T-helper 1 cell treated with Interleukin-12 subunit alpha and Interleukin-12 subunit beta and Interleukin-4 antibody, amounts not matched to agents 30 μg/mL and 1 μg/mL, for 36 hours (primary cell): ENCODE measurements around the gene FFAR3.

Experiments used
- H3K27ac Mint-ChIP-seq: one replicate; pipeline ENCODE4 v1.8.0; 2021; ENCODE audit warnings: mild to moderate bottlenecking, mixed read lengths
- H3K27me3 Mint-ChIP-seq: one replicate; pipeline ENCODE4 v1.8.0; 2021; ENCODE audit warnings: low read depth, mixed read lengths
- H3K36me3 Mint-ChIP-seq: one replicate; pipeline ENCODE4 v1.8.0; 2021; ENCODE audit warnings: low read depth, mixed read lengths
- H3K4me1 Mint-ChIP-seq: one replicate; pipeline ENCODE4 v1.8.0; 2021; ENCODE audit warnings: low read depth, mixed read lengths
- H3K4me3 Mint-ChIP-seq: one replicate; pipeline ENCODE4 v1.8.0; 2021; ENCODE audit warnings: mild to moderate bottlenecking, moderate library complexity, mixed read lengths
- H3K9me3 Mint-ChIP-seq: one replicate; pipeline ENCODE4 v1.8.0; 2021; ENCODE audit warnings: mixed read lengths

FFAR3 gene

DNA sequence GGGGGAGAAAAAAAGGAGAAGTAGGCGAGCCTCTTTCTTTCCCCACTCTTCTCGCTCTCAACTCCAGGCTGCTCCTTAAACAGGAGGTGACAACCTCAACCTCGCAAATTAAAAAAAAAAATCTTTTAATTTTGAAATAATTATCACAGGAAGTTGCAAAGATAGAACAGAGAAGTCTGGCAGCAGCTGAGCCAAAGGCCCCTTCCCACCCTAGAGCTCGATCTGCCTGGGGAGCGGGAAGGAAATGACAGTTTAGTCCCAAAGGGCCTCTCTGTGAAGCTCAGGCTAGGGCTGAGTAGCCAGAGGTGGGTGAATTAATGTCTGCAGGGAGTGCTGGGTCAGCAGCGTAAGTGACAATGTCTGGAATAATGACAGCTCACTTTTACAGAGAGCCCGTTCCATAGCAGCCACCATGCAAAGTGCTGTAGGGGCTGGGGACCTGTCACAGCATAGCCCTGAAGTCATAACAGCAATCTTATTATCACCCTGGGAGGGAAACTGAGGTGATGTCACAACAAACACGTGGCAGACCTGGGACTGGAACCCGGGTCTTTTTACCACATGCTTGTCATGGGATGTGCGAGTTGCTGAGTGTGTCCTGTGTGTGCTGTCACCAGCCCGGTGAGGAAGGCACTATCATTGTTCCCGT, 38.1 kb upstream of the FFAR3 start:
- no peak overlapping the region for H3K27ac Mint-ChIP-seq
- peaks cover 6% of the 10 kb centered on the region for H3K4me1 Mint-ChIP-seq
- H3K9me3 Mint-ChIP-seq: peaks cover 4% of the 10 kb centered on the region
- H3K36me3 Mint-ChIP-seq: no peaks in the 10 kb centered on the region
- no peak overlapping the region for H3K4me3 Mint-ChIP-seq
- H3K27me3 Mint-ChIP-seq: peaks cover 9% of the 10 kb centered on the region

DNA sequence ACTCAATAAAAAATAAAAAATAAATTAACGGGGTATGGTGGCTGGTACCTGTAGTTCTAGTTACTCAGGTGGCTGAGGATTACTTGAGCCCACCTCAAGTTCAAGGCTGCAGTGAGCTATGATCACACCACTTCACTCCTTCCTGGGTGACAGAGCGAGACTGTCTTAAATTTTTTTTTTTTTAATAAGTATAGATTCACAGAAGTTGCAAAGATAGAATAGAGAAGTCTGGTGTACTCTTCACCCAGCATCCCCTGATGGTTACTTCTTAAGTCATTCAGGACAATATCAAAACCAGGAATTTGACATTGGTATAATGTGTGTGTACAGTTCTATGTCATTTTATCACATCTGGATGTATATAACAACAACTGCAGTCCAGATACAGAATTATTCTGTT, 37.0 kb upstream of the FFAR3 start:
- H3K27me3 Mint-ChIP-seq: peaks cover 15% of the 10 kb centered on the region
- H3K9me3 Mint-ChIP-seq: peaks cover 4% of the 10 kb centered on the region
- no peak overlapping the region for H3K4me3 Mint-ChIP-seq
- no peaks in the 10 kb centered on the region for H3K36me3 Mint-ChIP-seq
- H3K27ac Mint-ChIP-seq: no peak overlapping the region
- H3K4me1 Mint-ChIP-seq: peaks cover 6% of the 10 kb centered on the region

DNA sequence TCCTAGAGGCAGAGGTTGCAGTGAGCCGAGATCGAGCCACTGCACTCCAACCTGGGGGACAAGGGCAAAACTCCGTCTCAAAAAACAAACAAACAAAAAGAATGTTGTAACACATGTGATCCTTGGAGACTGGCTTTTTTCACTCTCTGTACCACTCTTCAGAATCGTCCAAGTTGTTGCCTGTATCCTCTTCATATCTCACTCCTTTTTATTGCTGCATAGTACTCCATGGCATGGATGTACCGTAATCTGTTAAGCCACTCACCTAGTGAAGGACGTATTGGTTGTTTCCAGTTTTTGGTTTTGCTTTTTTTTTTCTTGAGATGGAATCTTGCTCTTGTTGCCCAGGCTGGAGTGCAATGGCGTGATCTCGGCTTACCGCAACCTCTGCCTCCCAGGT, 36.2 kb upstream of the FFAR3 start:
- peaks cover 4% of the 10 kb centered on the region for H3K9me3 Mint-ChIP-seq
- H3K4me3 Mint-ChIP-seq: no peak overlapping the region
- H3K4me1 Mint-ChIP-seq: peaks cover 6% of the 10 kb centered on the region
- H3K36me3 Mint-ChIP-seq: no peaks in the 10 kb centered on the region
- no peak overlapping the region for H3K27ac Mint-ChIP-seq
- H3K27me3 Mint-ChIP-seq: peaks cover 15% of the 10 kb centered on the region

DNA sequence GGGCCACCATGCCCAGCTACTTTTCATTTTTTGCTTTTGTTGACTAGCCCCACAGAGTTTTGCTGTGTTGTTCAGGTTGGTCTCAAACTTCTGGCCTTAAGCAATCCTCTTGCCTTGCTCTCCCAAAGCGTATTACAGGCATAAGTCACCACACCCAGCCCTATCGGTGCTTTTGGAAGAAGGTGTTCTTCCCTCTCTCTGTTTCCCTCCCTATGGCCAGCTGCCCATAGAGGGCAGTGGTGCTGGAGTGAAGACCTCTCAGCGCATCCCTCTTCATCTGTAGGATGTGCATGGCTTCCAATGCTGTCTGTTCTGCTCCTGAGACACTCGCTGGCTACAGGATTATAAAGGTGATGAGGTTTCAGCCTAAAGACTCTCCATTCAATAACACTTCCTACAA, 30.6 kb upstream of the FFAR3 start:
- peaks cover 10% of the 10 kb centered on the region for H3K4me1 Mint-ChIP-seq
- no peaks in the 10 kb centered on the region for H3K9me3 Mint-ChIP-seq
- no peaks in the 10 kb centered on the region for H3K36me3 Mint-ChIP-seq
- peaks cover 15% of the 10 kb centered on the region for H3K27me3 Mint-ChIP-seq
- no peak overlapping the region for H3K4me3 Mint-ChIP-seq
- H3K27ac Mint-ChIP-seq: no peak overlapping the region

DNA sequence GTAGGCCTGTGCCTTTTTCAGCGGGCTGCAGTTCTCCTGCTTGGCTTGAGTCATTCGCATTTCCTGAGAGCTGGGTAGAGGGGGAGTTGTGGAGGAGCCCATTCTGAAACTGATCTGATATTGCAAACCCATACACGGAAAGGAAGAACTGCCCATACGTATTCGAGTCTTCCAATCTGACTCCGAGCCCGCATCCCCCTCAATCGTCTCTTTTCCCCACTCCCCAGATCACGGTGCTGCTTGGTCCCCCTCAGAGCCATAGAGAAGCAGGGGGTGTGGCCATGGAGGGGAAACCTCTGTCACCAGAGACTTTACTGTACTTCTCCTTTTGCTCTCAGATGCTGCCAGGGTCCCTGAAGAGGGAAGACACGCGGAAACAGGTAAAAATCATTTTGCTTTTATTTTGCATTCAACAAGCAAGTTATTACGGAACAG, 29.4 kb upstream of the FFAR3 start, which contains the start of gene CD22:
TSS of gene CD22 (plus strand) at position 337 of the 435 bp plus-strand sequence. CDS start 2,854 bp downstream, outside the sequence.
- Mint-ChIP-seq H3K4me1 (peaks cover 17% of the 10 kb centered on the region), H3K4me3 (peak within 1 kb of the TSS; percentile 15), H3K36me3 (no peaks in the 10 kb centered on the region), H3K9me3 (no peaks in the 10 kb centered on the region), H3K27ac (no peak within 1 kb of the TSS), H3K27me3 (peaks cover 15% of the 10 kb centered on the region)

DNA sequence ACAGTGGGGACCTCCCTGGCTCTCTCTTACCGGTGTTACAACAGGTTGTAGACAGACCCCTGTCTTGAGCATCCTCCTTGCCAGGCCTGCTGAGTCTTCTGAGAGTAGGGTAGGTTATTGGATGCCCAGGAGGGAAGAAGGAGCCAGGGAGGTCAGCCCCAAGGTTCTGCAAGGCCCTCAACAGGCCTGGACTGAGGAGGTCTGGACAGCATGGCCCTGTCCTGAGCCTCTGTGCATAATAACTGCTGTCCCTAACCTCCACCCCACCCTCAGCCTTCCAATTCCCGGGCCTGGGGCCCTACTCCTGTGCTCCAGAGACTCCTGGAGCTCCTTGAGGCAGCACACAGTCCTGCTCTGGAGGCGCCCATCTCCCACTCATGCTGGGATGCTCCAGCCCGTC, 28.9 kb upstream of the FFAR3 start:
- H3K4me1 Mint-ChIP-seq: peaks cover 17% of the 10 kb centered on the region
- no peaks in the 10 kb centered on the region for H3K9me3 Mint-ChIP-seq
- H3K36me3 Mint-ChIP-seq: no peaks in the 10 kb centered on the region
- H3K27me3 Mint-ChIP-seq: peaks cover 15% of the 10 kb centered on the region
- H3K4me3 Mint-ChIP-seq: no peak overlapping the region
- no peak overlapping the region for H3K27ac Mint-ChIP-seq

DNA sequence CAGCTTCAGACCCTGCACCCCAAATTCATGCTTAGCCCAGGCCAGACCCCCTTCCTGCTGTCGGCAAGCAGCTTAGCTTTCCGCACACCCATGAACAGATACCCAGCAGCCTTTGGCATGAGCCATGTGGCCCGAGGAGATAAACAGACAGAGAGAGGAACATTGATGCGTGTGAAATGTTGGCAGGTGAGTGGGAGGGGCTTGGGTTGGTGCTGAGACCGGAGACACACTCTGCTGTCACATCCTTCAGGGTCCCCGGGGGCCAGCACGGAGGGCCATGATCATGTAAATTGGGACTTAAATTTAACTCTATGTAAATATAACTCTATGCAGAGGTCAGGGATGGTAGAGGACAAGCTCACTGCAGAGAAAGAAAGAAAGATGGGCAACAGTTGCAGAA, 27.8 kb upstream of the FFAR3 start:
- peaks cover 19% of the 10 kb centered on the region for H3K4me1 Mint-ChIP-seq
- H3K36me3 Mint-ChIP-seq: no peaks in the 10 kb centered on the region
- peaks cover 8% of the 10 kb centered on the region for H3K27me3 Mint-ChIP-seq
- no peak overlapping the region for H3K4me3 Mint-ChIP-seq
- H3K9me3 Mint-ChIP-seq: no peaks in the 10 kb centered on the region
- no peak overlapping the region for H3K27ac Mint-ChIP-seq

DNA sequence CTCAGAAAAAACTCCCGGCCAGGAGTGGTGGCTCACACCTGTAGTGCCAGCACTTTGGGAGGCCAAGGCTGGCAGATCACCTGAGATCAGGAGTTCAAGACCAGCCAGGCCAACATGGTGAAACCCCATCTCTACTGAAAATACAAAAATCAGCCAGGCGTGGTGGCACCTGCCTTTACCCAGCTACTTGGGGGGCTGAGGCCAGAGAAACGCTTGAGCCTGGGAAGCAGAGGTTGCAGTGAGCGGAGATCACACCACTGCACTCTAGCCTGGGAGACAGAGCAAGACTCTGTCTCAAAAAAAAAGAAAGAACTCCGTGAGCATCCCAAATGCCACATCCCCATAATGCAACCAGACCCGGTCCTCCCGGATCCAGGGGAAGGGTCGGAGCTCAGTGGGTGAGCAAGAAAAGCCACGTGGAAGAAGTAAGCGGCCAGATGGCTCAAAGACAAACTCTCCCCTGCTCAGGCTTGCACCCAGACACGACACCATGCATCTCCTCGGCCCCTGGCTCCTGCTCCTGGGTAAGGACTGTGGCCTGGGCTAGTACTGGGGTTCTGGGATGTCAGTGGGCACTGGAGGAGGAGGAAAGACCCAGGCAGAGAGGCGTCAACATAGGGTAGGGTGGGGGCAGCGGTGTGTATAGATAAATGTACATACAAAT, 26.6 kb upstream of the FFAR3 start:
- Mint-ChIP-seq H3K4me1 (peaks cover 19% of the 10 kb centered on the region), H3K4me3 (no peak overlapping the region), H3K9me3 (no peaks in the 10 kb centered on the region), H3K36me3 (no peaks in the 10 kb centered on the region), H3K27ac (no peak overlapping the region), H3K27me3 (peaks cover 3% of the 10 kb centered on the region)

DNA sequence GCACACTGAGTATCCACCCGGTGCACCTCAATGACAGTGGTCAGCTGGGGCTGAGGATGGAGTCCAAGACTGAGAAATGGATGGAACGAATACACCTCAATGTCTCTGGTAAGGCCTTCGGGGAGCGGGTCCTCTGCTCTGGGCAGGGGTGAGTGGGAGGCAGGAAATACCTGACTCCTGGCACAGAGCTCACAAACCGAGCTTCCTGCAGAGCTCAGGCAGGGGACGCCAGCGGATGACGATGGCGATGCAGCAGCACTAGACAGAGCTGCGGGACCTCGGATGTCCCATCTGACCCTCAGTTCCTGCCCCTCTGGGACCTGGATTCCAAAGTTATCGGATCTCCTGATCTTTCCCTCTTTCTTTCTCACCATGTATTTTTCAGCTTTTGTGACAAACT, 25.4 kb upstream of the FFAR3 start:
- H3K27me3 Mint-ChIP-seq: peaks cover under 1% of the 10 kb centered on the region
- H3K36me3 Mint-ChIP-seq: no peaks in the 10 kb centered on the region
- no peaks in the 10 kb centered on the region for H3K9me3 Mint-ChIP-seq
- H3K4me1 Mint-ChIP-seq: peaks cover 19% of the 10 kb centered on the region
- H3K4me3 Mint-ChIP-seq: no peak overlapping the region
- H3K27ac Mint-ChIP-seq: peak overlapping the region; percentile 7

DNA sequence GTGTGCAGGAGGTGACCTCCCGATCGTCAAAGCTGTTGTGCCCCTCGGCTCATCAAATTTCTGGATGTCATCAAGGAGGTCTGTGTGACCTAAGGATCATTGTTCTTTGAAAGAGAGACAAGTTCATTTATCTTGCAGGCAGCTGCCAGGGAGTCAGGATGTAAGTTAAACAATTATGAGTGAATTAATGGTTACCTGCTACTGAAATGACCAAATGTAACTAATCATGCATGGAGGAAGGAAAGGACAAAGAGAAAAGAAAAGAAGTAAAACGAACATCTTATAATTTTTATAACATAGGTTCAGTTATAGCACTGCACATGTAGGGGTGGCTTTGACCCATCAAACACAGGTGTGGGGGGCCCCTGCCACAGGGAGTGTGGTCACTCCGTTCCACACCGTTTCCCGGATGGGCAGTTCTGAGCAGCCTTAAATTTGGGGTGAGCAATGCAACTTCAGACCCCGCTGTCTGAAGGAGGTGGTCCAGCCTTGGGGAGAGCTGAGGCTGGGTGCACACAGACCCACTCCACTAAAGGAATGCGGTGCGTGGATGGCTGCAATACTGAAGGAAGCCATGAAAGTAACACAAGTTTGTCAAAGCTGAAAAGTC, 24.0 kb upstream of the FFAR3 start:
- no peaks in the 10 kb centered on the region for H3K27me3 Mint-ChIP-seq
- no peak overlapping the region for H3K4me3 Mint-ChIP-seq
- H3K9me3 Mint-ChIP-seq: no peaks in the 10 kb centered on the region
- no peaks in the 10 kb centered on the region for H3K36me3 Mint-ChIP-seq
- no peak overlapping the region for H3K27ac Mint-ChIP-seq
- H3K4me1 Mint-ChIP-seq: peaks cover 14% of the 10 kb centered on the region

DNA sequence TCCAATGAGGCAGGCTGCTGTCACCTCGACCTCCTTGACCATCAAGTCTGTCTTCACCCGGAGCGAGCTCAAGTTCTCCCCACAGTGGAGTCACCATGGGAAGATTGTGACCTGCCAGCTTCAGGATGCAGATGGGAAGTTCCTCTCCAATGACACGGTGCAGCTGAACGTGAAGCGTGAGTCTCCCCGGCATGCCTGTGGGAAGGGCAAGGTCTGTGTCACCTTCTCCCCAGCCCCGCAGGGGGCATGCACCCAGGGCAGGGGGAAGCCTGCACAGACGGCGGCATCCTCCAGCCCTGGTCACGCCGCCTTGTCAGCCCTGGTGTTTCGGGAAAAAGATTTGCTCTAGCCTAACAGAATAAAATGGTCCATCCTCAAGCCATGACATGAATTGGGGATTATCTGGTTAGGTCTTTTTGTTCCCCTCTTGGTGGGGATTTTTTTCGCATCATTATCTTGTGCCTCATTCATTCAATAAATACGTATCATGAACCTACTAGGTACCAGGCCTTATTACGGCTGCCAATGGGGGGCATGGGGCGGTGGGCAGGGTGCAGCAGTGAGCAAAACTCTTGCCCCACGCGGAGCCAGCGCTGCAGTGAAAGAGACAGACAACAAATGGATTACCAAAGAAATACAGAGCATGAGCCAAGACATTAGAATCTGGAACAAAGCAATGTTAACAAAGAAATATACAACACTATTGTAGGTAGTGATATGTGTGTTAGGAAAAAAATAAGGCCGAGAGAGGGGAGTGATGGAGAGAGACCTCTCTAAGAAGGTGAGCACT, 21.9 kb upstream of the FFAR3 start:
- peak overlapping the region; percentile 54 for H3K27ac Mint-ChIP-seq
- no peaks in the 10 kb centered on the region for H3K27me3 Mint-ChIP-seq
- H3K4me1 Mint-ChIP-seq: peaks cover 12% of the 10 kb centered on the region
- H3K4me3 Mint-ChIP-seq: no peak overlapping the region
- H3K36me3 Mint-ChIP-seq: no peaks in the 10 kb centered on the region
- H3K9me3 Mint-ChIP-seq: no peaks in the 10 kb centered on the region

DNA sequence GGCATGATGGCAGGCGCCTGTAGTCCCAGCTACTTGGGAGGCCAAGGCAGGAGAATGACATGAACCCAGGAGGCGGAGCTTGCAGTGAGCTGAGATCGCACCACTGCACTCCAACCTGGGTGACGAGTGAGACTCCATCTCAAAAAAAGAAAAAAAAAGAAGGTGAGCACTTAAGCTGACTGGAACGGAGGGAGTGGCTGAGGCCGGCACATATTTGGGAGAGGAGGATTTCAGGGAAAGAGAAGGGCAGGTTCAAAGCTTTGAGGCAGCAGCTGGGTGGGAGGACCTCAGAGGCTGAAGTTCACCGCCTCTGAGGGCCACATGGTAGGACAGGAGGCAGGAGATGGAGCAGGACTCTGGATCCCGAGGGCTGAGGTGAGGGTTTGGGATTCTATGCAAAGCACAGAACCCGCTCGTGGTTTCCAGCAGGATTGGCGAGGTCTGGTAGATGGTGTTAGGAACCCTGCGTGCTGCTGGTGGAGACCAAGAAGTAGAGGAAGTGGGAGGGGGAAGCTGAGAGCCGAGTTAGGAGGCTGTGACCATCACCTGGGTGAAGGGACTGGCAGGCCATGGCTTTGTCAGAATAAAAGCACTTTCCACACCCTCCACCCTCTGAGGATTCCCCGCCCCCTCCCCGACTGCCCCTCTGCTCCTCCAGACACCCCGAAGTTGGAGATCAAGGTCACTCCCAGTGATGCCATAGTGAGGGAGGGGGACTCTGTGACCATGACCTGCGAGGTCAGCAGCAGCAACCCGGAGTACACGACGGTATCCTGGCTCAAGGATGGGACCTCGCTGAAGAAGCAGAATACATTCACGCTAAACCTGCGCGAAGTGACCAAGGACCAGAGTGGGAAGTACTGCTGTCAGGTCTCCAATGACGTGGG, 20.9 kb upstream of the FFAR3 start:
- H3K27me3 Mint-ChIP-seq: peaks cover 2% of the 10 kb centered on the region
- peaks cover 12% of the 10 kb centered on the region for H3K4me1 Mint-ChIP-seq
- H3K27ac Mint-ChIP-seq: no peak overlapping the region
- H3K4me3 Mint-ChIP-seq: no peak overlapping the region
- no peaks in the 10 kb centered on the region for H3K36me3 Mint-ChIP-seq
- H3K9me3 Mint-ChIP-seq: no peaks in the 10 kb centered on the region

DNA sequence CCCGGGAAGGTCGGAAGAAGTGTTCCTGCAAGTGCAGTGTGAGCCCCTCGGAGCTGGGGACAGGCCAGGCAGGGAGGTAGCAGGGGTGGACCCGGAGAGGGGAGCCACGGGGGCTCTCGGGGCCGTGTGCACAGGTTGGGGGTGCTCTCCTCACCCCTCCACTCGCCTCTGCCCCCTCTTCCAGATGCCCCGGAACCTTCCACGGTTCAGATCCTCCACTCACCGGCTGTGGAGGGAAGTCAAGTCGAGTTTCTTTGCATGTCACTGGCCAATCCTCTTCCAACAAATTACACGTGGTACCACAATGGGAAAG, 20.3 kb upstream of the FFAR3 start:
- peaks cover 5% of the 10 kb centered on the region for H3K27me3 Mint-ChIP-seq
- H3K4me3 Mint-ChIP-seq: no peak overlapping the region
- H3K9me3 Mint-ChIP-seq: no peaks in the 10 kb centered on the region
- H3K27ac Mint-ChIP-seq: no peak overlapping the region
- no peaks in the 10 kb centered on the region for H3K36me3 Mint-ChIP-seq
- peaks cover 7% of the 10 kb centered on the region for H3K4me1 Mint-ChIP-seq

DNA sequence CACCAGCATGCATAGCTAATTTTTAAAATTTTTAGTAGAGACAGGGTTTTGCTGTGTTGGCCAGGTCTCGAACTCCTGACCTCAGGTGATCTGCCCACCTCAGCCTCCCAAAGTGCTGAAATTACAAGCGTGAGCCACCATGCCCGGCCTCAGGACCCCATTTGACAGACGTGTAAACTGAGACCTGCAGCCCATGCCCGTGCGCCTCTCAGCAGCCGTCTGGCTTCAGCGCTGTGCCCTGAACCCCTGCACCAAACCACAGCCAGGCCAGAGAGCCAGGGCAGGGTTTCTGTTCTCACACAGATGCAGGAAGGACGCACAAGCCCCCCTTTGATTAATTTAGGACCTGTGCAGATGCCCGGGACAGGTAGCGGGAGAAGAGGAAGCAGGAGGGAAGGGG, 17.8 kb upstream of the FFAR3 start:
- Mint-ChIP-seq H3K4me1 (no peaks in the 10 kb centered on the region), H3K9me3 (no peaks in the 10 kb centered on the region), H3K4me3 (no peak overlapping the region), H3K36me3 (no peaks in the 10 kb centered on the region), H3K27me3 (peaks cover 15% of the 10 kb centered on the region), H3K27ac (no peak overlapping the region)
